ENCODE results near the gene SIGLEC11. TPM values are rescaled to one million over a fixed set of nuclear protein-coding genes. Genes with fewer than 3 reads are reported as not detected.

SIGLEC11 gene
- total RNA-seq, 1 donor from 2014 or later: not detected

DNA sequence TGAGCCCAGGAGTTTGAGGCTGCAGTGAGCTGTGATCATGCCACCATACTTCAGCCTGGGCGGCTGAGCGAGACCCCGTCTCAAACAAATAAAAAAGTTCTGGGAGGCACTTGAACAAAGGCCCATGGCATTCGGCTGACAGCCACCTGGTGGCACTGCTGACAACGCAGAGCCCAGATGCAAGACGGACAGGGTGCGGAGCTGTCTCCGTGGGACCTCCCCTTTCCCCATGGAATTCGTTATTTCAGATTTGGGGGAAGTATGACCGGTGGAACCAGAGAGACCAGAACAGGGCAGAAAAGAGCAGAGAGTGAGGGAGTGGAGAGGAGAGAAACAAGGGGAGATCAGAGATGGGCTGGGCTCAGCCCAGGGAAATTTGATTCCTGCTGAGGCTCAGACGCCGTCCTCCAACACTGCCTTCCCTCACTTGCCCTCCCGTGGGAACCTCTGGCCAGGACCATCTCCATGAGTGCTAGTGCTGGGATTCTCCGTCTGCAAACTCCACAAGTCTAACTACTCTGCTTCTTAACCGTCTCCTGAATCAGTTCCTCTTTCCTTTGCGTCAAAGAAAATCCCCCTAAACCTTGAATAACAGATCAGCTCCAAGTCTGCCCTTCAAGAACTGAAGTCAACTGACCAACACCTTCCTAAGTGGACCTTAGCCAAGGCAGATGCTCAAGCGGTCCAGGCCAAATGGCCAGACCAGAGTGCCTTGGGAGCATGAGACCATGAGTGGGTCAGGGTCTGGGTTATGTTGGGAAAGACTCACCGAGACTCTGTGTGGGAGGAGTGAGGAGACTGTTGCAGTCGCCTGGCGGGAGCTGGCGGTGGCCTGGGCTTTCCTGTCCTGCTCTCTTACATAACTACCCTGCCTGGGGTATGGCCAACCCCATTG, 43.9 kb downstream of the SIGLEC11 start:
- TF ChIP-seq, protein P1, sequence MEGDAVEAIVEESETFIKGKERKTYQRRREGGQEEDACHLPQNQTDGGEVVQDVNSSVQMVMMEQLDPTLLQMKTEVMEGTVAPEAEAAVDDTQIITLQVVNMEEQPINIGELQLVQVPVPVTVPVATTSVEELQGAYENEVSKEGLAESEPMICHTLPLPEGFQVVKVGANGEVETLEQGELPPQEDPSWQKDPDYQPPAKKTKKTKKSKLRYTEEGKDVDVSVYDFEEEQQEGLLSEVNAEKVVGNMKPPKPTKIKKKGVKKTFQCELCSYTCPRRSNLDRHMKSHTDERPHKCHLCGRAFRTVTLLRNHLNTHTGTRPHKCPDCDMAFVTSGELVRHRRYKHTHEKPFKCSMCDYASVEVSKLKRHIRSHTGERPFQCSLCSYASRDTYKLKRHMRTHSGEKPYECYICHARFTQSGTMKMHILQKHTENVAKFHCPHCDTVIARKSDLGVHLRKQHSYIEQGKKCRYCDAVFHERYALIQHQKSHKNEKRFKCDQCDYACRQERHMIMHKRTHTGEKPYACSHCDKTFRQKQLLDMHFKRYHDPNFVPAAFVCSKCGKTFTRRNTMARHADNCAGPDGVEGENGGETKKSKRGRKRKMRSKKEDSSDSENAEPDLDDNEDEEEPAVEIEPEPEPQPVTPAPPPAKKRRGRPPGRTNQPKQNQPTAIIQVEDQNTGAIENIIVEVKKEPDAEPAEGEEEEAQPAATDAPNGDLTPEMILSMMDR (IDR thresholded peaks at IDR 0.05; ENCODE audit: unreplicated experiment): peak; percentile 40
- Mint-ChIP-seq H3K4me1 (ENCODE audit: low read depth) (peaks cover 29% of the 10 kb centered on the region), H3K9me3 (ENCODE audit: low read depth) (no peaks in the 10 kb centered on the region), H3K36me3 (ENCODE audit: insufficient read depth) (peaks cover 35% of the 10 kb centered on the region), H3K27ac (peak overlapping the region; percentile 90), H3K27me3 (no peaks in the 10 kb centered on the region), H3K4me3 (ENCODE audit: low read depth) (no peak overlapping the region)
- no peak for DNase-seq (ENCODE audit: low spot score, unreplicated experiment)

DNA sequence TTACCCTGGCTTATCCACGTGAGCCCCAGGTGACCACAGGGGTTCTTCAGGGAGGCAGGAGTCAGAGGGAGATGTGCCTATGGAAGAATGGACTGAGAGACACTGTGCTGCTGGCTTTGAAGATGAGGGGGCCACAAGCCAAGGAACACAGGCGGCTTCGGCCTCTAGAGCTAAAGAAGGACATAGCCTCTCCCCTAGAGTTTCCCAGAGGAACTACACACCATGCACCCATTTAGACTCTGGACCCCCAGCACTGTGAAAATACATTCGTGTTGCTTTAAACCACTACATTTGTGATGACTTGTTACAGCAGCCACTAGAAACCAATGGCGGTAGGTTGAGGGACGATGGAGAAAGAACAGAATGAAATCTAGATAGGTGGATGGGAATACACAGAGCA, 45.7 kb downstream of the SIGLEC11 start:
- no peaks in the 10 kb centered on the region for H3K9me3 Mint-ChIP-seq (ENCODE audit: low read depth)
- H3K27ac Mint-ChIP-seq: no peak overlapping the region
- no peak overlapping the region for H3K4me3 Mint-ChIP-seq (ENCODE audit: low read depth)
- DNase-seq (ENCODE audit: low spot score, unreplicated experiment): no peak
- H3K27me3 Mint-ChIP-seq: no peaks in the 10 kb centered on the region
- TF ChIP-seq, protein P1 (IDR thresholded peaks at IDR 0.05; ENCODE audit: unreplicated experiment): peak; percentile 19
- peaks cover 33% of the 10 kb centered on the region for H3K36me3 Mint-ChIP-seq (ENCODE audit: insufficient read depth)
- peaks cover 16% of the 10 kb centered on the region for H3K4me1 Mint-ChIP-seq (ENCODE audit: low read depth)

DNA sequence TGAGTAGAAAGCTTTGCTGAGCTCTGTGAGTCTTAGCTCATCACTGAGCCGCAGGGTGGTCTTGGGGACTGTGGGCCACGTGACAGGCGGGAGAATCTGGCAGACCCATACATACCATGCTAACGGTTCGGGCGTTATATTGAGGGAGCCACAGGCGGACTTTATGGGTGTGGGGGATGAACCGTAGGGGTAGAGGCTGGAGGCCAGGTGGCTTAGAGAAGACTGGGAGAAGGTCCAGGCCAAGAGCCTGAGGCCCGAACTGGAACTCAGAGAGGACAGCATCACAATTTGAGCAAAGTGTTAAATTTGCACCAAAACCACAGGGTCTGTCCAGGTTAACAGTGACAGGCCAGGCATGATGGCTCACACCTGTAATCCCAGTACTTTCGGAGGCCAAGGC, 47.3 kb downstream of the SIGLEC11 start:
- Mint-ChIP-seq H3K27me3 (no peaks in the 10 kb centered on the region), H3K27ac (peak overlapping the region; percentile 78), H3K36me3 (ENCODE audit: insufficient read depth) (peaks cover 32% of the 10 kb centered on the region), H3K4me3 (ENCODE audit: low read depth) (no peak overlapping the region), H3K4me1 (ENCODE audit: low read depth) (peaks cover 16% of the 10 kb centered on the region), H3K9me3 (ENCODE audit: low read depth) (no peaks in the 10 kb centered on the region)
- TF ChIP-seq, protein P1 (IDR thresholded peaks at IDR 0.05; ENCODE audit: unreplicated experiment): no peak
- no peak for DNase-seq (ENCODE audit: low spot score, unreplicated experiment)

DNA sequence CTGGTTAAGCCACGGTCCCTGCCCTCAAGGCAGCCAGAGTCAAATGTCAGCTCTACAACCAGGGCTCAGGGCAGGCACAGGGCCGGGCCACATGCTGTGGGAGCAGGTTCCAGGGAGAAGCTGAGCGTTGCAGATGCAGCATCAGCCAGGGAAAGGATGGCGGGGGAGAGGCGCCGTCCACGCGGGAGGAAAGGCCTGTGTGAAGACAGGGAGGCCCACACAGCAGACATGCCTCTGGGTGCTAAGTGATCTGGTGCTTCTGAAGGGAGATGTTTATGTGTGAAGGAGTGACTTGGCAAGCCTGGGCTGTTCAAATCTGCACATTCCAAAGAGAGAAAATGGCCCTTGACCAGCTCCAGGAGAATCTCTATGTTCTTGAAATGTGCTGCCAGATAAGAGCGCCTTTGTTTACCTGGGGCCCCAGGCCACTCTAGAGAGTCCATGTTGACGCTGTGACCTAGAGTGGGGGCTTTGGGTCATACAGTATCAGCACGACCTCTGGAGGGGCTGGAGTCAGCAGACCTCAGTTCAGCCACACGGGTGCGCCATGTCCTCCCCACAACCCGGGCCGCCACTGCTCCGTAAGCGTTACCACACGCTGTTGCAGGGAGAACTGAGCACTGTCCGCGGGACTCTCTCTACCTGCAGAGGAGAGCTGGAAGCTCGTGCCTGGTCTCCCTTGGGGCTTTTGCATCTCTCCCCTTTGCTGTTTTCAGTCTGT, 47.8 kb downstream of the SIGLEC11 start:
- peaks cover 16% of the 10 kb centered on the region for H3K4me1 Mint-ChIP-seq (ENCODE audit: low read depth)
- H3K9me3 Mint-ChIP-seq (ENCODE audit: low read depth): no peaks in the 10 kb centered on the region
- no peaks in the 10 kb centered on the region for H3K27me3 Mint-ChIP-seq
- DNase-seq (ENCODE audit: low spot score, unreplicated experiment): no peak
- H3K4me3 Mint-ChIP-seq (ENCODE audit: low read depth): no peak overlapping the region
- TF ChIP-seq, protein P1 (IDR thresholded peaks at IDR 0.05; ENCODE audit: unreplicated experiment): peak; percentile 50
- H3K36me3 Mint-ChIP-seq (ENCODE audit: insufficient read depth): peaks cover 30% of the 10 kb centered on the region
- peak overlapping the region; percentile 78 for H3K27ac Mint-ChIP-seq

DNA sequence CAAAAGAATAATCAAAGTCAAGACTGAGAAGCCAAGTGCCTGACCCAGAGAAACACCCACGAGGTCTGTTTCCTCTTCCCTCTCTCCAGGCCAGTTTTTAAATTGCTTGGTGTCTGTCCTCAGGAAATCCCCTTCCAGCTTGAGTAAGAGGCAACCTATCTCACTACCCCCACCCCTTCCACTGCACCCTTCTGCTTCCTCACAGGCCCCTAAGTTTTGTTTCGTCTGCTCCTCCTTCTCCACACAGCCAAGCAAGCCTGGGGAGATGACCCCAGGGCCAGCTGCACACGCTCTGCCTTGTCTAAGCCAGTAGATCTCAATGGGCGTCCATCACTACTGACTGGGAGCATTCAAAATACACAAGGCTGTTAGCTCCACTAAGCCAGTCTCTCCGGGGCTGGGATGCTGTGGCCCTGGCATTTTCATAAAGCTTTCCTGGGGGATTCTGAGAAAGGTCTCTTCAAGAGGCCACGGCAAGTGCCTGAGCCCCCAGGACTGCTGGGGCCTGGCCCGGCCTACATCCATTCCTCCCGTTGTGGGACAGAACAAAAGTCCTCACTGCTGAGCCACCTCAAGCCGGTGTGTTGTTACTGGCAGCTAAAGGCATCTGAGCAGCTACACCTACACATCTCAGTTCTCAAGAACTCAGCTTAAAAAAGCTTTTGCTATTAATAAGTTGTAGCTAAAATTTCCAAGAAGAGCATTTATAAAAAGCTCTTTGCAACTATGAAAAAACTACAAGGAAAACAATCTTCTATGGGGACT, 49.4 kb downstream of the SIGLEC11 start:
- Mint-ChIP-seq H3K36me3 (ENCODE audit: insufficient read depth) (peaks cover 30% of the 10 kb centered on the region), H3K27me3 (no peaks in the 10 kb centered on the region), H3K9me3 (ENCODE audit: low read depth) (no peaks in the 10 kb centered on the region), H3K27ac (peak overlapping the region; percentile 1), H3K4me1 (ENCODE audit: low read depth) (peaks cover 13% of the 10 kb centered on the region), H3K4me3 (ENCODE audit: low read depth) (no peak overlapping the region)
- DNase-seq (ENCODE audit: low spot score, unreplicated experiment): no peak
- TF ChIP-seq, protein P1 (IDR thresholded peaks at IDR 0.05; ENCODE audit: unreplicated experiment): no peak
